IPS-NIHi11 (cell line): ENCODE measurements around the gene DHRSX.
"Not testable (repeated sequence)": the region's sequence is repeated elsewhere in the genome, so short reads cannot be mapped to it uniquely, and the experiment has no call there.

Experiments
- DNase-seq: peaks from one replicate; pipeline ENCODE4 v3.0.0; 2012; ENCODE audit warnings: mixed read lengths, low spot score

DHRSX gene

DNA sequence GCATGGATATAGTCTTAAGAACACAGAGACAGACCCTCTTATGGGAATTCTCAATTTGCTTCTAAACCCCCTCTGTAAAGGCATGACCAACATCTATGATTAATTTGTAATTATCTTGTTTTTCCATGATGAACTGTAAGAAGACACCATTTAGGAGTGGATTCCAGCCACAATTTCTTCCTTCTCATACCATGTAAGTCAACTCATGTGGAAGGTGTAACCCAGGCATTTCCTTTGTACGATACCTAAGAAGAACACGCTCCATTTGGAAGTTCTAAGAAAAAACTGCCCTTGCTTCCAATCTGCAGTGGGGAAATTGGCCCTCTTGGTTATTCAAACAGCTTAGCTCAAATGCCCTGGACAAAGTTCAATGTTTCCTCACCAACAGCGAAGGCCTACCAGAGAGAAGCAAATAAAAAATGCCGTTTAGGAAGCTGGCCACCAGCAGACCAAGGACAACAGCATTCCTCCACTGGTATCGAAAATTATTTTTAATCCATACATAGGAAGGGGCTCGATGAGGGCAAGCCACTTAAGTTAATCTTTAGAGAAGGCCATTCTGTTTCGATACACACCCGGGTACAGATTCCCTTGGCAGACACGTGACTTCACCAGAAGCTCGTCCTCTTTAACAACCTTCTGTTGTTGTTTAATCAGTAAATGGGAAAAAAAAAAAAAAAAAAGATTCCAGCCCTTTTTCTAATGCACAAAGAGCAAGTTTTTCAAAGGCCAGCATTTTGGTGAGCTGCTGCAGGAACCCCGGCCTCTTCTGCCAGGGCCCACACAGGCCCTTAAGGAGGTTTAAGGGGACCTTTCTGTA lies 2.6 kb downstream of the DHRSX start:
- no peak for DNase-seq

DNA sequence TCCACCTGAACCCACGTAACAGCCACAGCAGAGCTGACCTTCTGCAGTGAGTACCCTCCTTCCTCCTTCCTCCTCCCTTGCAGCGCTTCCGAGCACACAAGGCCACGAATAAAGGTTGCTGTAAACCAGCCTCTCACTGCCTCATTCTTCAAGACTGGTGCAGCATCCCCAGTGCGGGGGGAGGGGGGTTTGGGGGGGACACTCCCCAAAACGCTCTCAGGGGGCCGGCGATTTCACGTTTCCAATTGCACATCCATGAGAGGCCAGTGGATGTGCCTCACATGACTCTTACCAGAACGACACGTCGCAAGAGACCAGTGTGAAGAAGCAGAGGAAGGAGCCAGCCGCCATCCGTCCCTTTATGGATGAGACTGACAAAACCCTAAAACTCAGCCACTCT lies 5.2 kb downstream of the DHRSX start:
- DNase-seq = no peak

DNA sequence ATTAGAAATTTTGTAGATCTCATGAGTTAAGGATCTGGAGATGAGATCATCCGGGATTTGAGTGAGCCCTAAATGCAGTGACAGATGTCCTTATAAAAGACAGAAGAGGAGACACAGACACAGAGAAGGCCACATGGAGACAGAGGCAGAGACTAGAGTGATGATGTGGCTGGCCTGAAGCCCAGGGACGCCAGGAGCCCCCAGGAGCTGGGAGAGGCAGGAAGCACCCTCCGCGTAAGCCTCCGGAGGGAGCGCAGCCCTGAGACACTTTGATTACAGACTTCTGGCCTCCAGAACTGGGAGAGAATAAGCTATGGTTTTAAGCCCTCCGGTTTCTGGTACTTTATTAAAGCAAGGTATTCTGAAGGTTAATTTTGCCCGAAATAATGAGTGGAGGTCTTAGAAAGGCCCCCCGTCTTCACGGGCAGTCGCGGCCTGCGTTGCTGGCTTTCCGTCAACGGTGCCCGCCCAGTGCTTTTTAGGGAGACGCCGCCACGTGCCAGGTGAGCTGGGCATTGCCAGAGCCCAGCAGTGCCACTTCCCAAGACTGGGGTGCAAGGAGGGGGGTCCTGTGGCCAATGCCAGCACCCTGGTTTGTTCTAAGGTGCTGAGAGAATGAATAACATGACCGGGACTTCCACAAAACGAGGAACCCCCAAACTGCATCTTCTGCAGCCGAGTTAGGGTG lies 8.1 kb downstream of the DHRSX start:
- DNase-seq = no peak

DNA sequence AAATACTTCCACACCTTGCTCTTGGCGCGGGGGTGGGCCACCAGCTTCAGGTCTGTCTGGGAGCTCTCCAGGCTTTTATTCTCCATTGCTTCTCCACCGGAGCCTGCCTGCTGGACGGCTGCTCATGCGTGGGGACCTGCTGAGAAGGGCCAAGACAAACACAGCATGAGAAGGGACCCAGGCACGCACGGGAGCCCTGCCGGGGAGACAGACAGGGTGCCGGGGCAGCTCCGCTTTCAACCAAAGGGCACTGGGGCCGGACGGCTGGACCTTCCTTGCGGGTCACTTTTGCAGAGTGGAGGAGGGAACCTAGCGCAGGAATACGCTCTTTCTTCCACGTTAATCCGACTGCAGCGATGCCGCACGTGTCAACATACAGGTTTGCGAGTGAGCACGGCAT lies 10.1 kb downstream of the DHRSX start:
- DNase-seq = no peak

DNA sequence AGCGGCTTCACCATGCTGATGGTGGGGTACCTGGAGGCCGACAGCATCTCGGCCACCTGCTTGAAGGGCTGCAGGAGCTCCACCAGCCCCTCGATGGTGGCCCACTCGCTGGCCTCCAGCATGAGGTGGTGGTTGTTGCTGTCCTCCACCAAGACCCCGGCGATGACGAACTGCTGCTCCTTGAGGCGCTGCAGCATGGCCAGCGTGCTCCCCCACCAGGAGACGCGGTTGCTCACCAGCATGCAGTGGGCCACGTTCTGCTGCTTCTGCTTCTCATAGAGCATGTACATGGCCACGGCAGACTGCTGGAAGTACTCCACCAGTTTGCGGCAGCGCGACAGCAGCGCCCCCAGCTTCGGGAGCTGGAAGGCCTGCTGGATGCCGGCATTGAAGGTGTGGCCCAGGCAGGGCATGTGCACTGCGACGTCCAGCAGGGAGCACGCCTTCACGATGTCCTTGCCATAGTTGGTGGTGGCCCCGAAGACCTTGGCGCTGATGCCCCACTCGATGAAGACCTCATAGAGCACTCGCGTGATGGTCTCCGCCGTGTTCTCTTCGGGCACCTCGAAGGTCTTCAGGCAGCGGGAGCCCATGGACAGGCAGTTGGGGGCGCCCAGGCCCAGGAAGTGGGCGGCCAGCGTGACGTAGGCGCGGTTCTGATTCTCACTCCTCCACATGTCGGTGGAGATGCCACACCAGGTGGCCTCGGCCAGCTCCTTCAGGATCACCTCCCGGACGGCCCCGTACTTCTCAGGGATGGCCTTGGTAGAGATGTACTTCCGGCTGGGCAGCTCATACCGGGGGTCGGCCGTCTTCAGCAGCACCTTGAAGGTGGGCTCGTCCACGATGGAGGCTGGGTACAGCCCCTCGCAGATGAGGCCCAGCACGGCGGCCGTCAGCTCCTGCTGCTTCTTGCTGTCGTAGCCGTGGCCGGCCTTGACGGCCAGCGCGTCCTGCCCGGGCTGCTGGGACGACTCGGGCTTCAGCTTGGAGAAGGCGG lies 11.0 kb downstream of the DHRSX start:
- no peak for DNase-seq

DNA sequence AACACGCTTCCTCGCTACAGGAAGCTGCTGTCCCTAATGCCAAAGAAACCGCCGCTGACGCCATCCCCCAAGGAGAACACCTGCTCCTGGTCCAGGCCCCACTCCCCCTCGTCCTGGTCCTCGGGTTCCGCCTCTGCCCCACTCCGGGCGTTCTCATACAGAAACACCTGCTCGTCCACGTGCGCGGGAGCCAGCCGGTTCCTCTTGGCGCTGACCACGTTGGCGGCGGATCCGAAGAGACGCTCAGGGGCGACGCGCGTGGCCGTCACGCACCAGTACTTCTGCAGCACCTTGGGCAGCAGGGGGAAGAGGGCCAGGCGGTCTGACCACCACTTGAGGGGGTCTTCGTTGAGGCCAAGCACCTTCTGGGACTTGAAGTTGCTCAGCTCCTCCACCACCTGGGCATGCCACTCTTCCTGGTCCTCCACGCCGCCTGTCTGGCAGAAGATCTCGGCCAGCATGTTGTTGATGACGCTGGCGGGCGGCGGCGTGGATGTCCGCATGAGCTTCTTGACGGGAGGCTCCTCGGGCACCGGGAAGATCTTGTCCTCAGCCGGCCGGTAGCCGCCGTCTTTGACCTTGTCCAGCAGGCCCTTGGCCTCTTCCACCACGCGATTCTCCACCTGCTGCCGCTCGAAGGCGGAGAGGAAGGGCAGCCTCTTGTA lies 12.0 kb downstream of the DHRSX start:
- DNase-seq = no peak

DNA sequence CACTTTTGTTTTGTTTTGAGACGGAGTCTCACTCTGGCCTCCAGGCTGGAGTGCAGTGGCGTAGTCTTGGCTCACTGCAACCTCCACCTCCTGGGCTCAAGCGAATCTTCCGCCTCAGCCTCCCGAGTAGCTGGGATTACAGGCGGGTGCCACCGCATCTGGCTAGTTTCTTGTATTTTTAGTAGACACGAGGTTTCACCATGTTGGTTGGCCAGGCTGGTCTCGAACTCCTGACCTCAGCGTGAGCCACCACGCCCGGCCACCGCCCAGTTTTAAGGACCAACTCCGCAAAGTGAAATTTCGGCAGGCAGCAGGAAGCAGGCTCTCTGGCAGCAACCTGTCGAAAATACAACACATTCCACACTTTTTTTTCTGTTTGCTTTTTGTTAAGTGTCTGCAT lies 13.4 kb downstream of the DHRSX start:
- DNase-seq = no peak

DNA sequence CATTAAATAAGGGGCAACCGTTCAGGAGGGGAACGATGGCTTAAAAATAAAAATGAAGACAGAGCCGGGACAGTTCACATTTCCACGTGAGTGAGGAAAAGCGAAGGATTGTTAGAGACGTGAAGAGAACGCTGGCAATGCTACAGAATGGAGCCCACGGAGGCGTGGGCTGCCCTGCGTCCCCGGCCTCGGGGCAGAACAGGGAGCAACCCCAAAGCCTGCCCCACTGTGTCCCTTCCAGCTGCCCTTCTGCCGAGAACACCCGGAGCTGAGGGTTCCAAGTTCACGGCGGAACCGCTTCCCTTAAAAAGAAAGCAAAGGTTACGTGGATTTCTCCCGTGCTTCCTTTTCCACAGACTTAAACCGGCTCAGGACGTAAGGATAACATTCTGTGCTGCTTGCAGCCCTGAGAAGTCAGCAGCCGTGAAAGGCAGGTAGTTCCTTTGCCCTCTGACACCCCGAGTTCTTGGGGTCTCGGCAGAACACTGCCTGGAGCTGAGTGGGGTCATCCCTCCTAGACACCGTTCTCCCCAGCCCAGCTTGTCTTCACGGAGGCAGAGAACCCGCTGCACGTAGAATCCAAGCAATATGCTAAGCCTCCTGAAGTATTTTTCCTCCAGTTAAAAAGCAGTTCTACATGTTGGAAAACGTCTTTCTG lies 14.2 kb downstream of the DHRSX start:
- no peak for DNase-seq

DNA sequence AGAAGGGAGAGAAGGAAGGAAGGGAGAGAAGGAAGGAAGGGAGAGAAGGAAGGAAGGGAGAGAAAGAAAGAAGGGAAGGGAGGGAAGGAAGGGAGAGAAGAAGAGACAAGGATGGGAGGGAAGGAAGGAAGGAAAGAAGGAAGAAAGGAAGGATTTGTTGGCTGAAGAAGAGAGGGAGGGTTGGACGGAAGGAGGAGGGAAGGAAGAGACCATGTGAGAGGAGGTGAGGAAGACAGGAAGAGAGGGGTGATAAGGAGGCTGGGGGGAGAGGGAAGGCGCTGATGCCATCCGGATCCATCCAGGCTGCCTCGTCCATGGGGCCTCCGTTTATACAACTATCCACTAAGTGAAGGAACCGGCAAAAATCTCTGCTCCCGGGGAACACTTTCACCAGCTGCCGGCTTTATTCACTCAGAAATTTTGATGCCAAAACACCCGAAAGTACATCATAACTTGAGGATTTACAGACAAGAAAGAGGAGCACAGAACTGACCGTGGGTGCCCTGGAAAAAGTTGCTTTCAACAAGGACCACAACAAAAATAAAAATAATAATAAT lies 14.9 kb downstream of the DHRSX start:
- no peak for DNase-seq

DNA sequence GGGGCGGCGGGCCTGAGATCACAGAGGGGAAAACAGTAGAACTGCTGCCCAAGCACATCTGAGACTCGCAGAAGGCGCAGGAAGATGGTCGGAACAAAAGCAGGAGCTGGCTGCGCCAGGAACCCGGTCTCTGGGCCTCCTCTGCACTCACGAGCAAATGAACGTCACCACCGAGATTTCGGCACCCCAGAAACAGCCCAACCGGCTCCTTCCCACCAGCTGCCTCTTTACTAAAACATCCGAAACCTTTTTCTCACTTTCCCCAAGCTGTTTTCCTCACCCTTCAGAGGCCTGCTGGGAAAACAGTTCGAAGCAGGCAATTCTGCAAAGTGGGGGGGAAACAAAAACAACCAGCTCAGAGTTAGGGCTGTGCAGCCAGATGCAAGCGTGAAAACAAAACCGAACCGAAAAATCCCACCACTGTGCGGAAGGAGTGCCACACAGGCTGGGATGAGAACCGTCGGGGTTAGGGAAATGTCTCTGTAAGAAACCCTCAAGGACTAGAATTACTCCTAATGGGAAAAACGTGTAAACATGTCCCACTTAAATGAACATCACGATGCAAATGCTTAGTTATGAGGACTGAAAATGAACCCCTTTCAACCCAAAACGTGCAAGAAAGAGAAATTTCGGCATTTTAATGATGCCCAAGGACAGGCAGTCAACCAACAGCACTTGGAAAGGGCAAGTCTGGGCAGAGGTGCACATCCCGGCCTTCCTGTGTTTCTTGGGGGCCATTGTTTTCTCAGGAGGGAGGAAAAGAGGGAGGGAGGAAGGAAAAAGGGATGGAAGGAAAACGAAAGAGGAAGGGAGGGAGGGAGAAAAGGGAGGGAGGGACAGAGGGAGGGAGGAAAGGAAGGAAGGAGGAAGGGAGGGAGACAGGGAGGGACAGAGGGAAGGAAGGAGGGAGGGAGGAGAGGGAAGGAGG lies 15.8 kb downstream of the DHRSX start:
- no peak for DNase-seq

DNA sequence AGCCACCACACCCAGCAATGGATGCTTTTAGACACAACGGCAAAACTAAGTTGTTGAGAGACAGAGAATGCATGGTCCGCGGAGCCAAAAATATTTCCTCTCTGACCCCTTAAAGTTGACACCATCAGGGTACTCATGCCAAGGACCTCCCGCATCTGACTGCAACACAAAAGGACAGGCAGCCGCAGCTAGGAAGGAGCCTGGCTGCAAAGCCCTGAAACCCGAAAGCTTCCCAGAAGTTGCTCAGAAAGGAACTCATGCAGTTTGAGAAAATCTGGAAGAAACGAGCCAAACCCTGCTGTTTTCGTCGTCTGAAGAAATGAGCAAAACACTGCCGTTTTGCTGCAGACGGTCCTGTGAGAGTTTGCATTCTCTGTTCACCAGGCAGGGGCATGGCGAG lies 16.5 kb downstream of the DHRSX start:
- no peak for DNase-seq

DNA sequence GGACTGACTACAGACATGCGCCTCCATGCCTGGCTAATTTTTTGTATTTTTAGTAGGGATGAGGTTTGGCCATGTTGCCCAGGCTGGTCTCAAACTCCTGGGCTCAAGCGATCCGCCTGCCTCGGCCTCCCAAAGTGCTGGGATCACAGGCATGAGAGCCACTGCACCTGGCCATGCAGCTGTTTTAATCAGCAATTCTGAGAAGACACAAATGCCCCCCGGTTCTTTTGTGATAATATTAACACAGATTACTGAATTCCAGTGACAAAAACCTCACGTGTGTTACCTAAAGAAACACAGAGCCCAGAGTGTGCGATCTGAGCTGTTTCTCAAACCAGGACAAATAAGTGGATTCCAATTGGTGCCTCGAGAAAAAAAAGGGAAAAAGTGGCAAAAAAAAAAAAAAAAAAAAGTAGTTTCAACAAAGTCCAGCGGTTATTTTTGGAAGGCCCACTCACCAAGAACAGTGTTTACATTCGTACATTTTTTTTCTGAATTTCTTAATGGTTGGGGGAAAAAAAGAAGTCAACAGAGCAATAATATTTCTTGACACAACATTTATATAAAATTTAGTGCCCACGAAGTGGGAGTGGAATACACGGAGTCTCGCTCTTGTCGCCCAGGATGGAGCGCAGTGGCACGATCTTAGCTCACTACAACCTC lies 17.2 kb downstream of the DHRSX start:
- no peak for DNase-seq

DNA sequence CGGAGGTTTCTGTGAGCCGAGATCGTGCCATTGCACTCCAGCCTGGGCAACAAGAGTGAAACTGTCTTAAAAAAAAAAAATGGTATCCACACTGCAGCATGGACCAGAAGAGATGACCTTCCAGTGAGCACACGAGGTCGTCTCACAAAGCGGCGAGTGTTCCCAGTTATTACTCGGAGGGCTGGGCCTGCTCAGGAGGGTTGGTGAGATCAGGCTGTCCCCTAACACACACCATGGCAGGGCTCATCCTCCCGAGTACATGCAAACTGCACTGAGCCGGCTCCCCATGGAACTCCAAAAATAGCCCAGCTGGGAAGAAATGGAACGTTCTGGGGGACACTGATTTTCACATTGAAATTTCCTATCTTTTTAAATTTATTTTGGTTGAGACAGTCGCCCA lies 19.2 kb downstream of the DHRSX start:
- DNase-seq = not testable (repeated sequence)

DNA sequence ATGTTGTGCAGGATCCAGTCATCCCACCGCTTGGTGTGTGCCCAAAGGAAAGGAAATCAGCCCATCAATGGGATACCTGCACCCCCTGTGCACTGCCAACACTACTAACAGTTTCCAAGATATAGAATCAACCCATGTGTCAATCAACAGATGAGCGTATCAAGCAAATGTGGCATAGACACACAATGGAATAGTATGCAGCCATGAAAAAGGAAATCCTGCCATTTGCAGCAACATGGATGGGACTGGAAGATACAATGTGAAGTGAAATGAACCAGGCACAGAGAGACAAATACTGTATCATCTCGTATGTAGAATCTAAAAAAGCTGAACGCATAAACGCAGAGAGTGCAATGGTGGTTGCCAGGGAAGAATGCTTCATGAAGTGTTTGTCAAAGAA lies 20.8 kb downstream of the DHRSX start:
- DNase-seq = not testable (repeated sequence)

DNA sequence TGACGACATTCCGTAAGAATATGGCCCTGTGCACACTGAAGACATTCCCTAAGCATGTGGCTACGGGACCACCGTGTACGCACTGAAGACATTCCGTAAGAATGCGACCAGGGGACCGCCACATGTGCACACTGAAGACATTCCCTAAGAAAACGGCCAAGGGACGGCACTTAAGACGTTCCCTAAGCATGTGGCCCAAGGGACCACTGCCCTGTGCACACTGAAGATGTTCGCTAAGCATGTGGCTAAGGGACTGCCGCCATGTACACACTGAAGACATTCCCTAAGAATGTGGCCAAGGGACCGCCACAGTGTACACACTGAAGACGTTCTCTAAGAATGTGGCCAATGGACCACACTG lies 21.4 kb downstream of the DHRSX start:
- no peak for DNase-seq

DNA sequence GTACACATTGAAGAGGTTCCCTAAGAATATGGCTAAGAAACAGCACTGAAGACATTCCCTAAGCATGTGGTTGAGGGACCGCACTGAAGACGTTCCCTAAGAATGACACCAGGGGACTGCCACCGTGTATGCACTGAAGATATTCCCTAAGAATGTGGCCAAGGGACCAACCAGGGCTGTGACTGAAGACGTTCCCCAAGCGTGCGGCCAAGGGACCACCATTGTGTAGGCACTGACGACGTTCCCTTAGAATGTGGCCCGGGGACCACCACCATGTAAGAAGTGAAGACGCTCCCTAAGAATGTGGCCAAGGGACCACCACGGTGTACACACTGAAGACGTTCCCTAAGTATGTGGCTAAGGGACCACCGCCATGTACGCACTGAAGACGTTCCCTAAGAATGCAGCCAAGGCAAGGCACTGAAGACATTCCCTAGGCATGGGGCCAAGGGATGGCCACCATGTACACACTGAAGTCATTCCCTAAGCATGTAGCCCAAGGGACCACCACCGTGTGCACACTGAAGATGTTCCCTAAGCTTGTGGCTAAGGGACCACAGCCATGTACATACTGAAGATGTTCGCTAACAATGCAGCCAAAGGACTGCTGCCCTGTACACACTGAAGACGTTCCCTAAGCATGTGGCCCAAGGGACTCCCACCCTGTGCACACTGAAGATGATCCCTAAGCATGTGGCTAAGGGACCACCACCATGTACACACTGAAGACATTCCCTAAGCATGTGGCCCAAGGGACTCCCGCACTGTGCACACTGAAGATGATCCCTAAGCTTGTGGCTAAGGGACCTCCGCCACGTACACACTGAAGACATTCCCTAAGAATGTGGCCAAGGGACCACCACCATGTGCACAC lies 22.0 kb downstream of the DHRSX start:
- DNase-seq = no peak

DNA sequence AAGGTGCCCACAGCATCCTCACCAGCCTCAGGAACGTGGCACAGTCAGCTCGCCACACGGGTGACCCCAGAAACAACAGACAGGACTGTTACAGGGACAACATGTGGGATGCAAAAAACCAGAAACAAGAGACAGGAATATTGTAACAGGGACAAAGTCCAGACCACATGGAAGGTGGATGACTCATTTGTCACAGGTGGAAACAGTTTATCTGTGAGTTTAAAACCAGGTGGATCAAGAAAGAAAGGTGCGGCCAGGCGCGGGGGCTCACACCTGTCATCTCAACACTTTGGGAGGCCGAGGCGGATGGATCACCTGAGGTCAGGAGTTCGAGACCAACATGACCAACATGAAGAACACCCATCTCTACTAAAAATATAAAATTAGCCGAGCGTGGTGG lies 23.5 kb downstream of the DHRSX start:
- not testable (repeated sequence) for DNase-seq

DNA sequence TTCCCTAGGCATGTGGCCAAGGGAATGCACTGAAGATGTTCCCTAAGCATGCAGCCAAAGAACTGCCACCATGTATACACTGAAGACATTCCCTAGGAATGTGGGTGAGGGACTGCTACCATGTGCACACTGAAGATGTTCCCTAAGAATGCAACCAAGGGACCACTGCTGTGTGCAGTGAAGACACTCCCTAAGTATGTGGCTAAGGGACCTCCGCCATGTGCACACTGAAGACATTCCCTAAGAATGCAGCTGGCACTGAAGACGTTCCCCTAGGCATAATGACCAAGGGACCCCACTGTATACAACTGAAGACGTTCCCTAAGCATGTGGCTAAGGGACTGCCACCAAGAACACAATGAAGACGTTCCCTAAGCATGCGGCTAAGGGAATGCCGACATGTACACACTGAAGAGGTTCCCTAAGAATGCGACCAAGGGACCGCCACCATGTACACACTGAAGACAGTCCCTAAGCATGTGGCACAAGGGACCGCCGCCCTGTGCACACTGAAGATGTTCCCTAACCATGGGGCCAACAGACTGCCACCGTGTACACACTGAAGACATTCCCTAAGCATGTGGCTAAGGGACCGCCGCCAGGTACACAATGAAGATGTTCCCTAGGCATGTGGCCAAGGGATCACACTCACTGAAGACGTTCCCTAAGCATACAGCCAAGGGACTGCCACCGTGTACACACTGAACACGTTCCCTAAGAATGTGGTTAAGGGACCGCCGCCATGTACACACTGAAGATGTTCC lies 25.6 kb downstream of the DHRSX start:
- DNase-seq = no peak
